ENCODE data around the gene NEK1. TPM values are rescaled to one million over a fixed set of nuclear protein-coding genes. Genes with fewer than 3 reads are reported as not detected.
A peak's percentile ranks its signal among the peaks of the same experiment; 100 is the strongest.

NEK1 gene
- total and polyA plus RNA-seq, 7 donors: 3.0 to 8.8 (median 7.6) TPM

DNA sequence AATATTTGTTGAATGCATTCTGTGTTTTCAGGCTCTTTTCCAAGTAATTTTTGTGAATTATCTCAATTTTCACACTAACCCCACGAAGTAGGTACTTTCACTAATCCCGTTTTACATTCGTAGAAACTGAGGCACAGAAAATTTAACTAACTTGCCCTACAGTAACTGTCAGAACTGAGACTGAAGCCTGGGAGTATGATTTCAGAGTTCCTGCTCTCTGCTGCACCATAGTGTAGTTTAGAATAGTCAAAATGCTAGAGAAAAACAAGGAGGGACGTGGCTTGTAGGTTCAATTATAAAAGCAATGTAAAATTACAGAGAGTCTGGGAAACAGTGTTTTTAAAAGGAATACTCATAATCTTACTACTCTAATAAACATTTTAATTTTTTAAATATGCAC is 10.2 kb upstream of the NEK1 start:
- Histone ChIP-seq H3K27me3 (ENCODE audit: insufficient read depth in 3 of 3, low read length in 2 of 3) (no peaks in the 10 kb centered on the region), H3K4me1 (peaks cover 31% of the 10 kb centered on the region), H3K36me3 (ENCODE audit: insufficient read depth in 1 of 2, low read depth in 1 of 2) (no peaks in the 10 kb centered on the region), H3K4me3 (peak overlapping the region; percentile 90), H3K9me3 (no peaks in the 10 kb centered on the region), H3K27ac (peak overlapping the region; percentile 95)
- ATAC-seq (no peak), DNase-seq (no peak)
- 31 to 38% (median 35%) methylated on average over 4 of the region's 4 CpGs for WGBS, 3 donors
- TF ChIP-seq CTCF (IDR thresholded peaks at IDR 0.05): no peak
- intact Hi-C loops (cut with DNase I): loop anchor here in 1 of 2 donors (5.0 kb wide), 1 partner anchor 405 kb away; the partner anchor contains the start of gene MFAP3L

GRCh38 chr4:169621731-169622492 is 9.5 kb upstream of the NEK1 start:
- ATAC-seq (no peak), DNase-seq (no peak)
- no peak for TF ChIP-seq CTCF (IDR thresholded peaks at IDR 0.05)
- no peaks in the 10 kb centered on the region for H3K27me3 ChIP-seq (ENCODE audit: insufficient read depth in 3 of 3, low read length in 2 of 3)
- 6 to 10% (median 8%) methylated on average over 6 of the region's 6 CpGs for WGBS, 3 donors
- H3K36me3 ChIP-seq (ENCODE audit: insufficient read depth in 1 of 2, low read depth in 1 of 2): no peaks in the 10 kb centered on the region
- H3K4me1 ChIP-seq: peaks cover 28% of the 10 kb centered on the region
- peak overlapping the region; percentile 90 for H3K4me3 ChIP-seq
- H3K27ac ChIP-seq: peak overlapping the region; percentile 95
- intact Hi-C loops (cut with DNase I): loop anchor here in 1 of 2 donors (2.0 to 5.0 kb wide), 2 partner anchors 39 to 405 kb away; partner anchors contain the start of gene MFAP3L
- no peaks in the 10 kb centered on the region for H3K9me3 ChIP-seq

DNA sequence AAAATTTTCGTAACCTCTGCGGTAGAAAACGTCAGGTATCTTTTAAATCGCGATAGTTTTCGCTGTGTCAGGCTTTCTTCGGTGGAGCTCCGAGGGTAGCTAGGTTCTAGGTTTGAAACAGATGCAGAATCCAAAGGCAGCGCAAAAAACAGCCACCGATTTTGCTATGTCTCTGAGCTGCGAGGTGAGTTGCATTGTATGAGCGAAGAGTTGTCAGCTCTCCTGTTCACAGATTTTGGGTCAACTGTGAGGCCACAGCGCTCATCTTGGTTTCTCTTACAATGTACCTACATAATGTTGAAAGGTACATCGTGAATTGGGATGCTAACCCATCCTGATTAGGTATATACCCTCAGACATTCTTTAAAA is 8.5 kb upstream of the NEK1 start:
- ATAC-seq (peak in 2 of 4 donors; percentile 9 to 43), DNase-seq (no peak)
- no peaks in the 10 kb centered on the region for H3K27me3 ChIP-seq (ENCODE audit: insufficient read depth in 3 of 3, low read length in 2 of 3)
- no peaks in the 10 kb centered on the region for H3K36me3 ChIP-seq (ENCODE audit: insufficient read depth in 1 of 2, low read depth in 1 of 2)
- H3K4me3 ChIP-seq: peak overlapping the region; percentile 90
- H3K9me3 ChIP-seq: no peaks in the 10 kb centered on the region
- no peak for TF ChIP-seq CTCF (IDR thresholded peaks at IDR 0.05)
- intact Hi-C loops (cut with DNase I): loop anchor here in 1 of 2 donors (2.0 to 5.0 kb wide), 2 partner anchors 40 to 406 kb away; partner anchors contain the start of gene MFAP3L
- 0% methylated on average over 14 of the region's 14 CpGs for WGBS, 3 donors
- H3K27ac ChIP-seq: peak overlapping the region; percentile 95
- peaks cover 24% of the 10 kb centered on the region for H3K4me1 ChIP-seq

- H3K9me3 ChIP-seq: no peaks in the 10 kb centered on the region
- H3K27ac ChIP-seq: peak within 1 kb of the TSS; percentile 95
- H3K36me3 ChIP-seq (ENCODE audit: insufficient read depth in 1 of 2, low read depth in 1 of 2): no peaks in the 10 kb centered on the region
- intact Hi-C loops (cut with DNase I): loop anchor here (2.0 to 10.0 kb wide), 5 partner anchors 41 to 407 kb away; partner anchors contain the start of gene MFAP3L (in 2 of the 2)
- 0% methylated on average over 59 to 67 of the region's 67 CpGs for WGBS, 3 donors
- peaks cover 17% of the 10 kb centered on the region for H3K4me1 ChIP-seq
- peak within 1 kb of the TSS; percentile 90 for H3K4me3 ChIP-seq
- DNase-seq: peak; percentile 97 to 100
- TF ChIP-seq CTCF (IDR thresholded peaks at IDR 0.05): no peak
- no peaks in the 10 kb centered on the region for H3K27me3 ChIP-seq (ENCODE audit: insufficient read depth in 3 of 3, low read length in 2 of 3)
- ATAC-seq: peak; percentile 95 to 99 (median 96)
Observed at GRCh38 chr4:169619958-169620879, 7.8 kb upstream of the NEK1 start, which contains the start of gene CLCN3. TSS of gene CLCN3 (plus strand) at chr4:169620578. CDS start at chr4:169635929, 15,351 bp downstream.

Data from psoas muscle (tissue), 8 donors.